K562 (cell line): ENCODE measurements around the gene GBA3.

Experiments
- ELF2 ChIP-seq: fragments of 250-450 bp; sonication (Bioruptor Pico); IDR thresholded peaks from 2 replicates; pipeline ENCODE4 v1.5.0; 2021; ENCODE audit warnings: mild to moderate bottlenecking
- NBN ChIP-seq: fragments of 450-650 bp; IDR thresholded peaks from 2 replicates; pipeline ENCODE4 v1.6.1; 2016; ENCODE audit warnings: low read depth, mild to moderate bottlenecking
- RBM22 ChIP-seq: fragments of 200-400 bp; formaldehyde crosslinking; IDR thresholded peaks from 2 replicates; pipeline ENCODE4 v1.6.1; 2018; ENCODE audit warnings: low read length, low read depth; ENCODE audit not compliant: poor library complexity, severe bottlenecking
- RBM25 ChIP-seq: fragments of 200-400 bp; formaldehyde crosslinking; IDR thresholded peaks from 2 replicates; pipeline ENCODE4 v1.6.1; 2018; ENCODE audit warnings: low read length, low read depth, moderate library complexity; ENCODE audit not compliant: severe bottlenecking
- TAF7 ChIP-seq: fragments of 450-650 bp; IDR thresholded peaks from 2 replicates; pipeline ENCODE4 v1.6.1; 2016; ENCODE audit warnings: missing genetic modification characterization, missing compliant biosample characterization
- ZNF146 ChIP-seq: IDR thresholded peaks from one replicate; pipeline ENCODE4 v1.6.1; 2018; ENCODE audit warnings: missing compliant biosample characterization; ENCODE audit not compliant: unreplicated experiment
- TF ChIP-seq, protein P1 (sequence below), 3 experiments: IDR thresholded peaks in 2 of 3; conservative IDR thresholded peaks in 1 of 3; 2 replicates each; pipeline ENCODE4 v1.5.1; 2011 to 2012; ENCODE audit warnings: low read length in 3 of 3, mild to moderate bottlenecking in 3 of 3, control low read depth in 2 of 3, improper control_type of control experiment in 1 of 3, inconsistent platforms in 1 of 3, low read depth in 1 of 3, mixed read lengths in 1 of 3, moderate library complexity in 1 of 3; ENCODE audit not compliant: insufficient read depth in 2 of 3
- TF ChIP-seq, protein P2 (sequence below): sonication (generic); formaldehyde crosslinking; IDR thresholded peaks from 2 replicates; pipeline ENCODE4 v1.9.0; 2022; ENCODE audit warnings: mild to moderate bottlenecking, missing genetic modification reagents

DNA sequence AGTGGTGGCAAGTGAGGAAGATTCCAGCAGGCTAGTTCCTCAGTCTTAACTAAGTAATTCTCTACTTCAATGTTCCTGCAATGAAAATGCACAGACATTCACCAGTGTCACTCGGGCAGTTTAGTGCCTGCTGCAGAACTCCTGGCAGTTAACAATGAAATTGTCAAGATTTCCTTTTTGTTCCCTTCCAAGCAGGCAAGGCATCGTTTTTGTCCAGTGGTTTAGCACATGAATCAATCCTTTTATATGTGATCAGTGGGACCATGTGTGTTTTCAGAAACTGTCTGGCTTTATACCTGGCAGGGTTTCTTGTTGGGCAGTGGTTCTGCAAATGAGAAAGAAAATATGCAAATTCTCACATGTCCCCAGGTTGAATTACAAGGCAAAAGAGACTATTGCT is 122.2 kb downstream of the GBA3 start:
- TF ChIP-seq ELF2, result no peak
- no peak for TF ChIP-seq NBN
- TF ChIP-seq, protein P1, sequence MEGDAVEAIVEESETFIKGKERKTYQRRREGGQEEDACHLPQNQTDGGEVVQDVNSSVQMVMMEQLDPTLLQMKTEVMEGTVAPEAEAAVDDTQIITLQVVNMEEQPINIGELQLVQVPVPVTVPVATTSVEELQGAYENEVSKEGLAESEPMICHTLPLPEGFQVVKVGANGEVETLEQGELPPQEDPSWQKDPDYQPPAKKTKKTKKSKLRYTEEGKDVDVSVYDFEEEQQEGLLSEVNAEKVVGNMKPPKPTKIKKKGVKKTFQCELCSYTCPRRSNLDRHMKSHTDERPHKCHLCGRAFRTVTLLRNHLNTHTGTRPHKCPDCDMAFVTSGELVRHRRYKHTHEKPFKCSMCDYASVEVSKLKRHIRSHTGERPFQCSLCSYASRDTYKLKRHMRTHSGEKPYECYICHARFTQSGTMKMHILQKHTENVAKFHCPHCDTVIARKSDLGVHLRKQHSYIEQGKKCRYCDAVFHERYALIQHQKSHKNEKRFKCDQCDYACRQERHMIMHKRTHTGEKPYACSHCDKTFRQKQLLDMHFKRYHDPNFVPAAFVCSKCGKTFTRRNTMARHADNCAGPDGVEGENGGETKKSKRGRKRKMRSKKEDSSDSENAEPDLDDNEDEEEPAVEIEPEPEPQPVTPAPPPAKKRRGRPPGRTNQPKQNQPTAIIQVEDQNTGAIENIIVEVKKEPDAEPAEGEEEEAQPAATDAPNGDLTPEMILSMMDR (IDR thresholded peaks at IDR 0.05 in 2 of 3, conservative IDR thresholded peaks at IDR 0.05 in 1 of 3; ENCODE audit: insufficient read depth in 2 of 3, low read depth in 1 of 3, low read length in 3 of 3), result no peak
- no peak for TF ChIP-seq RBM22
- TF ChIP-seq TAF7 (tag), result no peak
- TF ChIP-seq ZNF146 (CRISPR knock-in tag), result no peak
- TF ChIP-seq RBM25, result no peak
- TF ChIP-seq, protein P2, sequence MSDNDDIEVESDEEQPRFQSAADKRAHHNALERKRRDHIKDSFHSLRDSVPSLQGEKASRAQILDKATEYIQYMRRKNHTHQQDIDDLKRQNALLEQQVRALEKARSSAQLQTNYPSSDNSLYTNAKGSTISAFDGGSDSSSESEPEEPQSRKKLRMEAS (CRISPR knock-in tag), result no peak
